NCI-H1417 (cell line): ENCODE data around the gene CAMTA1.
"Not testable (repeated sequence)": the region's sequence is repeated elsewhere in the genome, so short reads cannot be mapped to it uniquely, and the experiment has no call there.

Experiments
- DNase-seq, 3 experiments: peaks; one replicate each; lab custom pipeline; 2025; lab: John Stamatoyannopoulos, UW

The CAMTA1 gene

GRCh38 chr1:7671676-7672075, 886.4 kb downstream of the CAMTA1 start:
- no peak for DNase-seq

- DNase-seq: no peak
Observed at GRCh38 chr1:7672864-7673263, 887.6 kb downstream of the CAMTA1 start.

- no peak for DNase-seq
Observed at GRCh38 chr1:7674972-7675371, 889.7 kb downstream of the CAMTA1 start.

GRCh38 chr1:7675431-7676273, 890.4 kb downstream of the CAMTA1 start:
- DNase-seq: no peak

GRCh38 chr1:7676274-7676945, 891.2 kb downstream of the CAMTA1 start:
- no peak for DNase-seq

GRCh38 chr1:7677111-7677510, 891.9 kb downstream of the CAMTA1 start:
- DNase-seq: no peak

- DNase-seq: no peak
Observed at GRCh38 chr1:7677815-7678214, 892.6 kb downstream of the CAMTA1 start.

GRCh38 chr1:7678491-7679158, 893.4 kb downstream of the CAMTA1 start:
- no peak for DNase-seq

GRCh38 chr1:7679159-7679872, 894.1 kb downstream of the CAMTA1 start:
- DNase-seq: no peak

GRCh38 chr1:7679873-7680206, 894.6 kb downstream of the CAMTA1 start:
- DNase-seq: no peak

- DNase-seq: peak; percentile 63 to 87 (median 87)
Observed at GRCh38 chr1:7680207-7680954, 895.1 kb downstream of the CAMTA1 start.

GRCh38 chr1:7680955-7681268, 895.7 kb downstream of the CAMTA1 start:
- DNase-seq: no peak

GRCh38 chr1:7681401-7681800, 896.1 kb downstream of the CAMTA1 start:
- DNase-seq: peak in 1 of 3 experiments; percentile 19

GRCh38 chr1:7683521-7683920, 898.3 kb downstream of the CAMTA1 start:
- DNase-seq: no peak

- DNase-seq: no peak
Observed at GRCh38 chr1:7684132-7684531, 898.9 kb downstream of the CAMTA1 start.

- no peak for DNase-seq
Observed at GRCh38 chr1:7684861-7685635, 899.8 kb downstream of the CAMTA1 start.

- DNase-seq: no peak
Observed at GRCh38 chr1:7686301-7686850, 901.1 kb downstream of the CAMTA1 start.

- DNase-seq: no peak
Observed at GRCh38 chr1:7687411-7687810, 902.2 kb downstream of the CAMTA1 start.

GRCh38 chr1:7688659-7689058, 903.4 kb downstream of the CAMTA1 start:
- no peak for DNase-seq

- DNase-seq: not testable (repeated sequence)
Observed at GRCh38 chr1:7689307-7689706, 904.1 kb downstream of the CAMTA1 start.

GRCh38 chr1:7690076-7690475, 904.8 kb downstream of the CAMTA1 start:
- DNase-seq: no peak
